GM12878 (cell line): ENCODE results near the gene SYCE1. TPM values are rescaled to one million over a fixed set of nuclear protein-coding genes. Genes with fewer than 3 reads are reported as not detected.

Experiments used
- ATAC-seq: fragments of 200-7000 bp; cut with Tn5 transposase; 3 replicates; pipeline ENCODE4 v1.9.1; 2020; ENCODE audit warnings: mild to moderate bottlenecking, moderate library complexity
- BruUV-seq: library from RNA; stranded (reverse); fragments of 400-500 nt; replicated peaks from 2 replicates; lab custom pipeline; 2021; lab: Mats Ljungman, UMichigan
- CTCF ChIA-PET: fragments of 300-600 bp; sonication (Branson Sonifier 250); formaldehyde crosslinking; extraction: SDS; loops from one replicate; lab custom pipeline; 2021; ENCODE audit warnings: inconsistent platforms; lab: Yijun Ruan, JAX
- POLR2A ChIA-PET: fragments of 350-600 bp; formaldehyde crosslinking; extraction: SDS; loops from one replicate; lab custom pipeline; 2021; ENCODE audit warnings: inconsistent platforms; lab: Charles Lee
- RAD21 ChIA-PET: fragments of 300-600 bp; sonication (Branson Sonifier 250); formaldehyde crosslinking; loops from one replicate; lab custom pipeline; 2023; ENCODE audit warnings: antibody characterized with exemption; ENCODE audit not compliant: unreplicated experiment; lab: Charles Lee
- SMC1A ChIA-PET: fragments of 300-600 bp; sonication (Branson Sonifier 250); formaldehyde crosslinking; loops from one replicate; lab custom pipeline; 2023; ENCODE audit not compliant: unreplicated experiment, uncharacterized antibody; lab: Charles Lee
- DNase-seq: peaks from one replicate; pipeline ENCODE4 v3.0.0-alpha.2; 2011; ENCODE audit warnings: low read depth, low spot score
- FAIRE-seq: peaks from 3 replicates; lab custom pipeline; 2011; peaks lifted over from hg19 to GRCh38; lab: Jason Lieb, UNC
- H2AFZ ChIP-seq: 2 replicates; pipeline ENCODE4 v1.6.0; 2011; ENCODE audit warnings: low read depth, low read length, control low read depth; ENCODE audit not compliant: control insufficient read depth
- H3K27ac ChIP-seq: 2 replicates; pipeline ENCODE4 v1.5.1; 2011; ENCODE audit warnings: control low read depth; ENCODE audit not compliant: control insufficient read depth, insufficient read depth
- H3K27me3 ChIP-seq, 2 experiments: replicated peaks in 1 of 2; 2 replicates each; pipeline versions ENCODE4 v1.6.0 to v1.6.1; 2011; ENCODE audit warnings: low read length in 1 of 2; ENCODE audit not compliant: control insufficient read depth in 2 of 2, insufficient read depth in 2 of 2
- H3K36me3 ChIP-seq, 2 experiments: 2 replicates each; pipeline ENCODE4 v1.5.1; 2011; ENCODE audit warnings: low read length in 1 of 2; ENCODE audit not compliant: control insufficient read depth in 2 of 2, insufficient read depth in 2 of 2
- H3K4me1 ChIP-seq: 2 replicates; pipeline ENCODE4 v1.6.1; 2011; ENCODE audit warnings: mild to moderate bottlenecking, low read length, moderate library complexity, mixed read lengths; ENCODE audit not compliant: control insufficient read depth, insufficient read depth
- H3K4me2 ChIP-seq: 2 replicates; pipeline ENCODE4 v1.6.0; 2011; ENCODE audit warnings: control low read depth; ENCODE audit not compliant: control insufficient read depth, insufficient read depth
- H3K4me3 ChIP-seq: fragments of 200-600 bp; sonication (generic); 2 replicates; pipeline ENCODE4 v1.5.1; 2016
- H3K79me2 ChIP-seq: 2 replicates; pipeline ENCODE4 v1.6.0; 2011; ENCODE audit warnings: low read length; ENCODE audit not compliant: control insufficient read depth, insufficient read depth
- H3K9ac ChIP-seq: 2 replicates; pipeline ENCODE4 v1.8.0; 2011; ENCODE audit warnings: low read length, control low read depth, mixed read lengths; ENCODE audit not compliant: control insufficient read depth, insufficient read depth
- H3K9me3 ChIP-seq: replicated peaks from 3 replicates; pipeline ENCODE4 v1.5.1; 2011; ENCODE audit warnings: mild to moderate bottlenecking, low read length; ENCODE audit not compliant: control insufficient read depth, insufficient read depth
- H4K20me1 ChIP-seq: 2 replicates; pipeline ENCODE4 v1.6.0; 2011; ENCODE audit not compliant: control insufficient read depth, insufficient read depth
- CEBPZ ChIP-seq: fragments of 150-350 bp; IDR thresholded peaks from 2 replicates; pipeline ENCODE4 v1.6.1; 2016; ENCODE audit warnings: low read depth, low read length
- FOXM1 ChIP-seq: IDR thresholded peaks from 2 replicates; pipeline ENCODE4 v1.6.1; 2012; ENCODE audit warnings: low read depth, mild to moderate bottlenecking, inconsistent platforms, low read length, moderate library complexity
- GATAD2B ChIP-seq: fragments of 450-650 bp; conservative IDR thresholded peaks from 2 replicates; pipeline ENCODE4 v1.6.1; 2017; ENCODE audit warnings: low read depth, mild to moderate bottlenecking, moderate library complexity
- KLF5 ChIP-seq: fragments of 450-650 bp; IDR thresholded peaks from 2 replicates; pipeline ENCODE4 v1.6.1; 2014; ENCODE audit warnings: mild to moderate bottlenecking; ENCODE audit not compliant: partially characterized antibody
- NFYB ChIP-seq: IDR thresholded peaks from 2 replicates; pipeline ENCODE4 v1.6.1; 2011; ENCODE audit warnings: low read depth, mild to moderate bottlenecking, low read length, improper control_type of control experiment, moderate library complexity; ENCODE audit not compliant: insufficient read depth
- PML ChIP-seq: IDR thresholded peaks from 2 replicates; pipeline ENCODE4 v1.6.1; 2012; ENCODE audit warnings: low read length, inconsistent platforms
- SRF ChIP-seq, 2 experiments: IDR thresholded peaks; 2 replicates each; pipeline ENCODE4 v1.6.1; 2011; ENCODE audit warnings: low read depth in 2 of 2, low read length in 2 of 2, mild to moderate bottlenecking in 1 of 2, moderate library complexity in 1 of 2
- STAT3 ChIP-seq: IDR thresholded peaks from 2 replicates; pipeline ENCODE4 v1.6.1; 2011; ENCODE audit warnings: low read depth, low read length, improper control_type of control experiment
- TBL1XR1 ChIP-seq: IDR thresholded peaks from 2 replicates; pipeline ENCODE4 v1.6.1; 2012; ENCODE audit warnings: low read depth, low read length, improper control_type of control experiment
- WGBS: methylation state at CpG from one replicate; pipeline ENCODE4 v1.1.6; 2016; ENCODE audit warnings: low lambda C conversion rate; ENCODE audit not compliant: insufficient replicate concordance, insufficient coverage; ENCODE audit errors: missing lambda C conversion rate; 5-methylcytosine and 5-hydroxymethylcytosine counted together
- in situ Hi-C: fragments of 300-500 bp; cut with MboI; formaldehyde crosslinking; loops from 9 replicates; pipeline ENCODE4 v1.14.3; 2018; ENCODE audit warnings: mixed read lengths
- intact Hi-C: fragments of 100-400 bp; cut with micrococcal nuclease; formaldehyde crosslinking; loops from one replicate; pipeline ENCODE4 v1.14.2; 2022; ENCODE audit not compliant: unreplicated experiment
- polyA plus RNA-seq, 11 experiments: library from polyadenylated mRNA; depleted of rRNA in 4 of 11; unstranded in 6 of 11; stranded (reverse) in 5 of 11; fragments of >200 nt; fragmentation: Nextera tagmentation in 4 of 11; fragmentation: Illumina TruSeq in 1 of 11; extraction: Ambion mirVana in 4 of 11; extraction: Trizol in 1 of 11; gene quantifications; 1 replicate in 1 of 11; 2 replicates in 10 of 11; pipeline versions ENCODE4 v1.2.1 to v1.2.3, GENCODE V29; 2011 to 2016; ENCODE audit warnings: inconsistent platforms in 2 of 11, missing spikeins in 2 of 11, low read depth in 1 of 11
- total RNA-seq, 4 experiments: library from RNA; depleted of rRNA in 3 of 4; stranded (reverse); fragments of >200 nt in 3 of 4; fragmentation: Illumina TruSeq in 1 of 4; extraction: Trizol in 1 of 4; gene quantifications; 2 replicates each; pipeline versions ENCODE4 v1.2.1 to v1.2.3, GENCODE V29; 2013 to 2021
- TF ChIP-seq, protein P1 (sequence below): fragments of 450-650 bp; IDR thresholded peaks from 2 replicates; pipeline ENCODE4 v1.6.1; 2016; ENCODE audit warnings: mild to moderate bottlenecking, moderate library complexity, borderline replicate concordance

The SYCE1 gene
- total and polyA plus RNA-seq, 10 of the 15 experiments (the other 5 are each of a cell fraction or from before 2014, with no cell fraction given) = not detected

GRCh38 chr10:133536198-133536597 is 29.2 kb downstream of the SYCE1 start (continued):
- no peak for TF ChIP-seq CEBPZ
- no peak for TF ChIP-seq TBL1XR1
- no peak for TF ChIP-seq STAT3
- TF ChIP-seq NFYB = no peak
- TF ChIP-seq KLF5 = no peak

GRCh38 chr10:133534417-133534816 is 31.0 kb downstream of the SYCE1 start:
- Histone ChIP-seq H3K36me3 (no peaks in the 10 kb centered on the region), H3K27me3 (peaks cover 0 to 4% of the 10 kb centered on the region in 2 experiments; a peak in 2 of 4 replicates), H2AFZ (no peak overlapping the region), H3K9me3 (no peaks in the 10 kb centered on the region; the same call in 2 of the 3 replicates), H3K79me2 (no peaks in the 10 kb centered on the region), H3K27ac (no peak overlapping the region), H3K9ac (no peak overlapping the region), H3K4me3 (no peak overlapping the region), H3K4me1 (no peaks in the 10 kb centered on the region), H3K4me2 (no peak overlapping the region), H4K20me1 (no peaks in the 10 kb centered on the region)
- no TSS peak for BruUV-seq
- ChIA-PET CTCF (no interaction called here), RAD21 (no interaction called here), SMC1A (no interaction called here), POLR2A (no interaction called here)
- 25% methylated on average over 7 of the region's 7 CpGs for WGBS
- no peak for ATAC-seq
- DNase-seq = no peak
- TF ChIP-seq FOXM1 (no peak), SRF (IDR thresholded peaks at IDR 0.05; ENCODE audit: low read depth in 2 of 2, low read length in 2 of 2) (no peak), GATAD2B (no peak), PML (no peak)
- TF ChIP-seq, protein P1, sequence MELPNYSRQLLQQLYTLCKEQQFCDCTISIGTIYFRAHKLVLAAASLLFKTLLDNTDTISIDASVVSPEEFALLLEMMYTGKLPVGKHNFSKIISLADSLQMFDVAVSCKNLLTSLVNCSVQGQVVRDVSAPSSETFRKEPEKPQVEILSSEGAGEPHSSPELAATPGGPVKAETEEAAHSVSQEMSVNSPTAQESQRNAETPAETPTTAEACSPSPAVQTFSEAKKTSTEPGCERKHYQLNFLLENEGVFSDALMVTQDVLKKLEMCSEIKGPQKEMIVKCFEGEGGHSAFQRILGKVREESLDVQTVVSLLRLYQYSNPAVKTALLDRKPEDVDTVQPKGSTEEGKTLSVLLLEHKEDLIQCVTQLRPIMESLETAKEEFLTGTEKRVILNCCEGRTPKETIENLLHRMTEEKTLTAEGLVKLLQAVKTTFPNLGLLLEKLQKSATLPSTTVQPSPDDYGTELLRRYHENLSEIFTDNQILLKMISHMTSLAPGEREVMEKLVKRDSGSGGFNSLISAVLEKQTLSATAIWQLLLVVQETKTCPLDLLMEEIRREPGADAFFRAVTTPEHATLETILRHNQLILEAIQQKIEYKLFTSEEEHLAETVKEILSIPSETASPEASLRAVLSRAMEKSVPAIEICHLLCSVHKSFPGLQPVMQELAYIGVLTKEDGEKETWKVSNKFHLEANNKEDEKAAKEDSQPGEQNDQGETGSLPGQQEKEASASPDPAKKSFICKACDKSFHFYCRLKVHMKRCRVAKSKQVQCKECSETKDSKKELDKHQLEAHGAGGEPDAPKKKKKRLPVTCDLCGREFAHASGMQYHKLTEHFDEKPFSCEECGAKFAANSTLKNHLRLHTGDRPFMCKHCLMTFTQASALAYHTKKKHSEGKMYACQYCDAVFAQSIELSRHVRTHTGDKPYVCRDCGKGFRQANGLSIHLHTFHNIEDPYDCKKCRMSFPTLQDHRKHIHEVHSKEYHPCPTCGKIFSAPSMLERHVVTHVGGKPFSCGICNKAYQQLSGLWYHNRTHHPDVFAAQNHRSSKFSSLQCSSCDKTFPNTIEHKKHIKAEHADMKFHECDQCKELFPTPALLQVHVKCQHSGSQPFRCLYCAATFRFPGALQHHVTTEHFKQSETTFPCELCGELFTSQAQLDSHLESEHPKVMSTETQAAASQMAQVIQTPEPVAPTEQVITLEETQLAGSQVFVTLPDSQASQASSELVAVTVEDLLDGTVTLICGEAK = no peak
- intact Hi-C loops = no loop called here
- FAIRE-seq = no peak
- in situ Hi-C loops = no loop called here
